ENCODE measurements around the gene PRKAG3.

GRCh38 chr2:218861645-218862318, 30.2 kb upstream of the PRKAG3 start:
- TF ChIP-seq POLR2A (IDR thresholded peaks at IDR 0.05): no peak
- TF ChIP-seq, protein P1, sequence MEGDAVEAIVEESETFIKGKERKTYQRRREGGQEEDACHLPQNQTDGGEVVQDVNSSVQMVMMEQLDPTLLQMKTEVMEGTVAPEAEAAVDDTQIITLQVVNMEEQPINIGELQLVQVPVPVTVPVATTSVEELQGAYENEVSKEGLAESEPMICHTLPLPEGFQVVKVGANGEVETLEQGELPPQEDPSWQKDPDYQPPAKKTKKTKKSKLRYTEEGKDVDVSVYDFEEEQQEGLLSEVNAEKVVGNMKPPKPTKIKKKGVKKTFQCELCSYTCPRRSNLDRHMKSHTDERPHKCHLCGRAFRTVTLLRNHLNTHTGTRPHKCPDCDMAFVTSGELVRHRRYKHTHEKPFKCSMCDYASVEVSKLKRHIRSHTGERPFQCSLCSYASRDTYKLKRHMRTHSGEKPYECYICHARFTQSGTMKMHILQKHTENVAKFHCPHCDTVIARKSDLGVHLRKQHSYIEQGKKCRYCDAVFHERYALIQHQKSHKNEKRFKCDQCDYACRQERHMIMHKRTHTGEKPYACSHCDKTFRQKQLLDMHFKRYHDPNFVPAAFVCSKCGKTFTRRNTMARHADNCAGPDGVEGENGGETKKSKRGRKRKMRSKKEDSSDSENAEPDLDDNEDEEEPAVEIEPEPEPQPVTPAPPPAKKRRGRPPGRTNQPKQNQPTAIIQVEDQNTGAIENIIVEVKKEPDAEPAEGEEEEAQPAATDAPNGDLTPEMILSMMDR (IDR thresholded peaks at IDR 0.05): no peak
